Erythroblast (primary cell): ENCODE data around the gene AP5Z1.

ENCODE experiments used
- GATA1 ChIP-seq: IDR thresholded peaks from 2 replicates; pipeline ENCODE4 v1.6.1; 2011; ENCODE audit warnings: low read depth, mild to moderate bottlenecking, control low read depth, low read length, moderate library complexity
- POLR2A ChIP-seq: IDR thresholded peaks from 2 replicates; pipeline ENCODE4 v1.6.1; 2011; ENCODE audit warnings: mild to moderate bottlenecking, low read length

- TF ChIP-seq POLR2A: no peak
- no peak for TF ChIP-seq GATA1
Measured at GRCh38 chr7:4734587-4735345, 40.7 kb upstream of the AP5Z1 start.
